Natural killer cell (primary cell): ENCODE results near the gene GATB. TPM values are rescaled to one million over a fixed set of nuclear protein-coding genes. Genes with fewer than 3 reads are reported as not detected.

ENCODE experiments used
- ATAC-seq, 3 donors: fragments of 150-1000 bp in 2 of 3; fragments of 200-7000 bp in 1 of 3; cut with Tn5 transposase; 1 replicate in 1 of 3; 2 replicates in 2 of 3; pipeline ENCODE4 v1.10.0; 2021; ENCODE audit warnings: mild to moderate bottlenecking in 2 of 3, moderate library complexity in 2 of 3
- DNase-seq, 2 donors: peaks; one replicate each; pipeline versions ENCODE4 v3.0.0 to v3.0.0-alpha.2; 2013 to 2021; ENCODE audit warnings: mixed read lengths in 1 of 2
- H3K27ac ChIP-seq: one replicate; pipeline ENCODE4 v1.5.1; 2013; ENCODE audit warnings: mild to moderate bottlenecking, low read length
- H3K27me3 ChIP-seq: one replicate; pipeline ENCODE4 v1.6.1; 2013; ENCODE audit warnings: low read length; ENCODE audit not compliant: control insufficient read depth, insufficient read depth
- H3K36me3 ChIP-seq: one replicate; pipeline ENCODE4 v1.6.1; 2013; ENCODE audit warnings: low read length; ENCODE audit not compliant: control insufficient read depth, insufficient read depth
- H3K4me1 ChIP-seq: one replicate; pipeline ENCODE4 v1.6.1; 2013; ENCODE audit warnings: low read length; ENCODE audit not compliant: control insufficient read depth, insufficient read depth
- H3K4me3 ChIP-seq: one replicate; pipeline ENCODE4 v1.5.1; 2013; ENCODE audit warnings: low read length
- H3K9me3 ChIP-seq: one replicate; pipeline ENCODE4 v1.6.1; 2013; ENCODE audit warnings: low read length; ENCODE audit not compliant: control insufficient read depth, insufficient read depth
- H3K27ac Mint-ChIP-seq, 2 donors: one replicate each; pipeline ENCODE4 v1.8.0; 2022; ENCODE audit warnings: mild to moderate bottlenecking in 2 of 2, mixed read lengths in 2 of 2, moderate library complexity in 1 of 2
- H3K27me3 Mint-ChIP-seq, 2 donors: one replicate each; pipeline ENCODE4 v1.8.0; 2022; ENCODE audit warnings: low read depth in 2 of 2, mixed read lengths in 2 of 2
- H3K36me3 Mint-ChIP-seq: one replicate; pipeline ENCODE4 v1.8.0; 2022; ENCODE audit warnings: mixed read lengths
- H3K4me1 Mint-ChIP-seq, 2 donors: one replicate each; pipeline ENCODE4 v1.8.0; 2022; ENCODE audit warnings: mixed read lengths in 2 of 2
- H3K4me3 Mint-ChIP-seq: one replicate; pipeline ENCODE4 v1.8.0; 2022; ENCODE audit warnings: mild to moderate bottlenecking, moderate library complexity, mixed read lengths
- H3K9me3 Mint-ChIP-seq, 2 donors: one replicate each; pipeline ENCODE4 v1.8.0; 2022; ENCODE audit warnings: mixed read lengths in 2 of 2
- CTCF ChIP-seq: fragments of 200-600 bp; IDR thresholded peaks from one replicate; pipeline ENCODE4 v1.8.0; 2022; ENCODE audit warnings: antibody characterized with exemption
- WGBS: methylation state at CpG from one replicate; pipeline ENCODE4 v1.1.7; 2013; ENCODE audit warnings: missing lambda C conversion rate; ENCODE audit not compliant: insufficient coverage; 5-methylcytosine and 5-hydroxymethylcytosine counted together
- intact Hi-C: fragments of 100-400 bp; cut with micrococcal nuclease; formaldehyde crosslinking; loops from one replicate; pipeline ENCODE4 v1.14.2; 2022
- total RNA-seq, 4 donors: library from RNA; stranded (reverse); fragments of 120-200 nt in 1 of 4; gene quantifications; one replicate each; pipeline versions ENCODE4 v1.2.3 to v1.2.4, GENCODE V29; 2013 to 2022

The GATB gene
- total RNA-seq, 3 donors from 2014 or later (not counting 1 experiment from before 2014, with no cell fraction given): 5.6 to 7.2 (median 6.3) TPM

- no peak overlapping the region for H3K4me3 Mint-ChIP-seq
- peaks cover 14 to 25% of the 10 kb centered on the region in 2 donors for H3K27me3 Mint-ChIP-seq
- no peaks in the 10 kb centered on the region for H3K4me1 Mint-ChIP-seq
- H3K27ac ChIP-seq: no peak overlapping the region
- ATAC-seq (no peak), DNase-seq (no peak)
- H3K27me3 ChIP-seq: no peaks in the 10 kb centered on the region
- H3K9me3 ChIP-seq: no peaks in the 10 kb centered on the region
- WGBS: 91% methylated on average over 1 of the region's 1 CpG
- intact Hi-C loops: no loop called here
- no peaks in the 10 kb centered on the region for H3K4me1 ChIP-seq
- no peaks in the 10 kb centered on the region for H3K36me3 Mint-ChIP-seq
- no peak for TF ChIP-seq CTCF
- no peaks in the 10 kb centered on the region for H3K36me3 ChIP-seq
- no peak overlapping the region for H3K4me3 ChIP-seq
- no peaks in the 10 kb centered on the region for H3K9me3 Mint-ChIP-seq
- H3K27ac Mint-ChIP-seq: no peak overlapping the region
These were observed 120.4 kb downstream of the GATB start for GRCh38 chr4:151640381-151640780.

- WGBS: 100% methylated on average over 1 of the region's 1 CpG
- Mint-ChIP-seq H3K9me3 (no peaks in the 10 kb centered on the region), H3K4me1 (no peaks in the 10 kb centered on the region), H3K4me3 (no peak overlapping the region), H3K27me3 (peaks cover 6 to 20% of the 10 kb centered on the region in 2 donors), H3K36me3 (no peaks in the 10 kb centered on the region), H3K27ac (no peak overlapping the region)
- no peaks in the 10 kb centered on the region for H3K36me3 ChIP-seq
- no peak for ATAC-seq
- peaks cover 3% of the 10 kb centered on the region for H3K27me3 ChIP-seq
- DNase-seq: no peak
- no peaks in the 10 kb centered on the region for H3K4me1 ChIP-seq
- no peak overlapping the region for H3K27ac ChIP-seq
- no peaks in the 10 kb centered on the region for H3K9me3 ChIP-seq
- H3K4me3 ChIP-seq: no peak overlapping the region
- intact Hi-C loops: no loop called here
- no peak for TF ChIP-seq CTCF
These were observed 122.4 kb downstream of the GATB start for GRCh38 chr4:151638295-151638858.

- Mint-ChIP-seq H3K27me3 (peaks cover 25 to 68% of the 10 kb centered on the region in 2 donors), H3K4me3 (no peak overlapping the region), H3K4me1 (no peaks in the 10 kb centered on the region), H3K9me3 (no peaks in the 10 kb centered on the region), H3K27ac (no peak overlapping the region), H3K36me3 (no peaks in the 10 kb centered on the region)
- intact Hi-C loops: no loop called here
- peaks cover 16% of the 10 kb centered on the region for H3K27me3 ChIP-seq
- TF ChIP-seq CTCF: no peak
- H3K4me3 ChIP-seq: no peak overlapping the region
- no peaks in the 10 kb centered on the region for H3K36me3 ChIP-seq
- ATAC-seq: no peak
- no peaks in the 10 kb centered on the region for H3K9me3 ChIP-seq
- H3K27ac ChIP-seq: no peak overlapping the region
- DNase-seq: no peak
- H3K4me1 ChIP-seq: no peaks in the 10 kb centered on the region
These were observed 129.5 kb downstream of the GATB start for GRCh38 chr4:151631349-151631748.

DNA sequence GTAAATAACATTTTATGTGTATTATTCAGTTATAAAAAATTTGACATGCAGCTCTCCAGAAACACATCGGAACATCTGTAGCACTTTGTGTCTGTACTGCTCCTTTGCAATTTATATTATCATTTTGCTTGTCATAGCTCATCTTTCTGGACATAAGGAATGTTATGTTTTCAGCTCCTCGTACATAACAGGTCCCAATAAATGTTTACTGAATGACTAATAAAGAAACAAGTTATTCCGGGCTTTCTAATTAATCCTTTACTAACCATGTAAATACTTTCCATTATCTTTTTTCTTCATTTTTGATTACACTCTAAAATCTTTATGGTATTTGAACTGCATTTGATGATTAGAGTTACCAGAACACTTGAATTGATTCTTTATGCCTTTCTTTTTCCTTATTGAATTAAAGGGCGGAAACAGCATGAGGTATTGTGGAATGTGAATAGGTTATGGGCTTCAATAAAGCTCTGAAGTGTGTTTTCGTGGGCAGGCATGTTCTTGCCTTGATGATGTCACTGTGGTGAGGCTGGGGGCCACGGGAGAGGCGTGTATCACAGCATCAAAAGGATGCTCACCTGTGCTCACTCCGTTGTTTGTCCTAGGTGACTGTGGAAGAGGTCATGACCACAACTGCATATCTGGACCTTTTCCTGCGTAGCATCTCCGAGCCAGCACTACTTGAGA is 131.6 kb downstream of the GATB start:
- H3K27ac Mint-ChIP-seq: no peak overlapping the region
- TF ChIP-seq CTCF: no peak

More for the DNA sequence above, 131.6 kb downstream of the GATB start:
- no peaks in the 10 kb centered on the region for H3K9me3 ChIP-seq
- no peaks in the 10 kb centered on the region for H3K36me3 ChIP-seq
- peaks cover 14% of the 10 kb centered on the region for H3K27me3 ChIP-seq
- no peak for DNase-seq
- no peak for ATAC-seq
- H3K27ac ChIP-seq: no peak overlapping the region
- H3K36me3 Mint-ChIP-seq: no peaks in the 10 kb centered on the region
- H3K27me3 Mint-ChIP-seq: peaks cover 21 to 57% of the 10 kb centered on the region in 2 donors
- no peaks in the 10 kb centered on the region for H3K4me1 ChIP-seq
- no peaks in the 10 kb centered on the region for H3K4me1 Mint-ChIP-seq
- H3K4me3 ChIP-seq: no peak overlapping the region
- intact Hi-C loops: no loop called here
- no peaks in the 10 kb centered on the region for H3K9me3 Mint-ChIP-seq
- WGBS: 73% methylated on average over 9 of the region's 10 CpGs
- no peak overlapping the region for H3K4me3 Mint-ChIP-seq
